Measurements from ENCODE around the gene BCLAF3. TPM values are rescaled to one million over a fixed set of nuclear protein-coding genes. Genes with fewer than 3 reads are reported as not detected.

The BCLAF3 gene
- total RNA-seq, 4 donors from 2014 or later: 11.6 to 22.2 (median 16.5) TPM

DNA sequence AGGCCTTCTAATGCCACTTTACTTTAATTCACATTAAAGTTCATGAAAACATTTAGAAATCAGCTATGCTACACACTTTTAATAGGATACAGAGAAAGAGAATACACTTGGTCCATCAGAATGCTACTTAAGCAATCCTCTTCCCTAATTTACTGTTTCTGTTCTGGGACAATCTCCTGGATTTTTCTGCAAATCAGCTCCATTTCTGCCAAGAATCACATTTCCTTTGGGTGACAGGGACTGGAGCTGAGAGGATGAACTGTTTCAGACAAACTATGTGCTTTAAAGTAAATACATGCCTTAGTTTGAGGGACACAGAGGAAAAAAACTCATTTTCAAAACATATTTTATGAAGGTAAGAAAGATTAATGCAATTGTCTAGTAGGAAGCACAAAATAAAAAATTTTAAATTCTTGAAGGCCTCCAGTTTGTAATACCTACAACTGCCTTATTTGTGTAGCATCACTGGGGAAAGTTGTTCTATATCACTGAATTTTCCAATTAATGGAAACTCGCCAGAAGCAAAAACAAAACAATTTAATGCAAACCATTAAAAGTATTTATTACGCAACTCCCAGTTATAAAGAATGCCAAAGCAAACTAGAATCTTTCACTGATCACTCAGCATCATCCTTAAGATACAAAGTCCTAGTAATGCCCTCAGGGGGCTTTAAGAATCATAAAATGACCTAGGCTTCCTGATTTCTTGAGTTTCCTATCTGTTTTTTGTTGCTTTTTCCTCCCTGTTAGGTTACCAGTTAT is 36.3 kb downstream of the BCLAF3 start:
- H3K4me1 ChIP-seq: peaks cover 0 to 19% (median 0%) of the 10 kb centered on the region in 4 donors
- H3K27ac ChIP-seq: no peak overlapping the region
- H3K27me3 ChIP-seq: no peaks in the 10 kb centered on the region
- H3K36me3 ChIP-seq: no peaks in the 10 kb centered on the region
- WGBS, 2 donors: 71 to 83% methylated on average over 2 of the region's 2 CpGs
- H3K4me3 ChIP-seq: no peak overlapping the region
- no peak for DNase-seq (ENCODE audit: low spot score in 2 of 2)
- no peaks in the 10 kb centered on the region for H3K9me3 ChIP-seq
- TF ChIP-seq CTCF (IDR thresholded peaks at IDR 0.05) (no peak), POLR2A (IDR thresholded peaks at IDR 0.05) (no peak), EP300 (IDR thresholded peaks at IDR 0.05) (no peak)

GRCh38 chrX:19953145-19953544 is 37.7 kb downstream of the BCLAF3 start:
- Histone ChIP-seq H3K4me1 (peaks cover 0 to 19% (median 0%) of the 10 kb centered on the region in 4 donors), H3K27me3 (no peaks in the 10 kb centered on the region), H3K4me3 (no peak overlapping the region), H3K27ac (no peak overlapping the region), H3K36me3 (peaks cover 0 to under 1% (median 0%) of the 10 kb centered on the region in 3 donors), H3K9me3 (no peaks in the 10 kb centered on the region)
- no peak for DNase-seq (ENCODE audit: low spot score in 2 of 2)
- 75 to 97% methylated on average over 3 of the region's 3 CpGs for WGBS, 2 donors
- TF ChIP-seq CTCF (IDR thresholded peaks at IDR 0.05) (no peak), POLR2A (IDR thresholded peaks at IDR 0.05) (no peak), EP300 (IDR thresholded peaks at IDR 0.05) (no peak)

DNA sequence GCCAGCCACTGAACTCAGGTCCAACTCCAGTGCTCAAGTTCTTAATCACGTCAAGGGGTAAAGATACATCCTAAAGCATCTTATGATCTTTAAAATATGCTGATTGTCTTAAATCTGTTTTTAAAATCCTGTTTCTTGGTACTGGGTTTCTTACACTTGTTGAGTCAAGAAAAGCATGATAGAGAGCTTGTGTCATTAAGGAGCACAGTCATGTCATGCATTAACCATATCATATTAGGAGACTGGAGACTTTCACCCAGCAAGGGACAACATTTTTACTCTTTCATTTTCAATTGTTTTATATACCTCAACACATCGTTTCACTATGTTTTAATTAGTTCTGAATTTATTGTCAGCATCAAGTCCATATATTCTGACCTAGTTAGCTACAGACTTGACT is 41.5 kb downstream of the BCLAF3 start:
- H3K27me3 ChIP-seq: no peaks in the 10 kb centered on the region
- 76 to 92% methylated on average over 2 of the region's 2 CpGs for WGBS, 2 donors
- no peak for DNase-seq (ENCODE audit: low spot score in 2 of 2)
- H3K36me3 ChIP-seq: peaks cover 0 to 6% (median 0%) of the 10 kb centered on the region in 3 donors
- no peak overlapping the region for H3K4me3 ChIP-seq
- H3K9me3 ChIP-seq: no peaks in the 10 kb centered on the region
- peaks cover 0 to 3% (median 0%) of the 10 kb centered on the region in 4 donors for H3K4me1 ChIP-seq
- H3K27ac ChIP-seq: no peak overlapping the region
- TF ChIP-seq POLR2A (IDR thresholded peaks at IDR 0.05) (no peak), CTCF (IDR thresholded peaks at IDR 0.05) (no peak), EP300 (IDR thresholded peaks at IDR 0.05) (no peak)

GRCh38 chrX:19947612-19948011 is 43.2 kb downstream of the BCLAF3 start:
- H3K9me3 ChIP-seq: no peaks in the 10 kb centered on the region
- WGBS, 2 donors: 78 to 95% methylated on average over 1 of the region's 1 CpG
- TF ChIP-seq POLR2A (IDR thresholded peaks at IDR 0.05) (no peak), CTCF (IDR thresholded peaks at IDR 0.05) (no peak), EP300 (IDR thresholded peaks at IDR 0.05) (no peak)

More at GRCh38 chrX:19947612-19948011, 43.2 kb downstream of the BCLAF3 start:
- H3K4me1 ChIP-seq: no peaks in the 10 kb centered on the region
- peaks cover 0 to 6% (median 0%) of the 10 kb centered on the region in 3 donors for H3K36me3 ChIP-seq
- no peaks in the 10 kb centered on the region for H3K27me3 ChIP-seq
- H3K4me3 ChIP-seq: no peak overlapping the region
- DNase-seq (ENCODE audit: low spot score in 2 of 2): no peak
- H3K27ac ChIP-seq: no peak overlapping the region

Small RNAs within 50 kb of the gene (small RNA-seq; reads per million reads assigned to genes)
- gene MIR23C (0.38 reads per million), gene RF00019 (not detected)

Other genes starting within 250 kb of the BCLAF3 start
- 10 to 100 TPM; 17.3 to 24.5 (median 20.9) TPM for gene SH3KBP1, start 103.5 kb downstream of the BCLAF3 start, total RNA-seq
- 1 to 10 TPM in 1 of 4 donors, under 1 TPM in 1, not detected in 2; 0.60 to 1.5 TPM for gene MAP7D2, start 125.8 kb upstream of the BCLAF3 start, total RNA-seq
- gene EIF1AX, start 150.8 kb upstream of the BCLAF3 start, total RNA-seq: 10 to 100 TPM; 26.3 to 74.1 (median 53.8) TPM

All from tibial nerve (tissue), 4 donors.